ENCODE results near the gene HOXA11.

HOXA11 gene

GRCh38 chr7:27185013-27185853 is at the start of gene HOXA11:
Gene HOXA11 (minus strand): TSS chr7:27185232. CDS start chr7:27185144, 88 bp downstream.
- no peak for DNase-seq (ENCODE audit: low spot score)

GRCh38 chr7:27229448-27229847 is 44.4 kb upstream of the HOXA11 start:
- no peak for DNase-seq (ENCODE audit: low spot score)

DNA sequence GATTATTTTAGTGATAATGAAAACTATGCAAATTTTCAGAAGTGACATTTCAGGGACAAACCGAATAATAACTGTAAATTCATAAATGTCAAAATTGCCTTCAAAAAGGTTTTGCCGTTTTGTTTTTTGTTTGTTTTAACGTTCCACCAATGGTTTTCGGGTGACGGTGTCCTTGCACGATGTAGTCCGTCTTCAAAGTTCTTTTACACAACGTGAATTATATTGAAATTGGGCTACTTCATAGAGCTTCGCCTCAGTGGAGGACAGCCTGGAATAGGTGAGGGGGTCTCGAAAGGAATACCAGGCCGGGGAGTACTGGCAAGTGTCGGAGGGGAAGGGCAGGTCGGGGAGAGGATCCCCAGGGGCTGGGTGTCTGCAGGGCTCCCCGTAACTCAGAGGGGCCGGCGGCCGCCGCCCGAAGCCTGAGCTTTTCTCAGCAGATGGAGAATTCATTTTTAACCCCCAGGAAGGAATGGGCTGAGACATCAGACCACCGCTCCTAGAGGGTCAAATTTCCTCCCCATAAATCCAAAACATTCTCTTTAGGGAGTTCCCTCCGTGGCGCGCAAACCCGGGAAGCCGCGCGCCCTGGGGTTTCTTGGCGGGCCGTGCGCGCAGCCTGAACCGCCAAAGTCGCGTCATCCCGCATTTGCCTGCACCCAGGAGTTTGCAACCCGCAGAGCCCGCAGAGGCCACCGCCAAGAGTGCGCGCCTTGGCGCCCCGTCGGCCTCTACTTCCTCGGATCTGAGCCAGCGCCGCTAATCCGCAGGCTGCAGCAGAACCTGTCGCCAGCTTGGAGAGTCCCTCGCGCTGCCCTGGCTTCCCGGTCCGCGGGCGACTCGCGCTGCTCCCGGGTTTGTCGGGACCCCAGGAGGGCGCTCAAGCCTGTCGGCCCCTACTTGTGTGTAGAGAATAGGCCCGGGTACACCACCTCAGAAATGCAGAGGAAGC is 40.2 kb upstream of the HOXA11 start:
- no peak for DNase-seq (ENCODE audit: low spot score)

GRCh38 chr7:27223941-27224575 is 39.0 kb upstream of the HOXA11 start:
- no peak for DNase-seq (ENCODE audit: low spot score)

DNA sequence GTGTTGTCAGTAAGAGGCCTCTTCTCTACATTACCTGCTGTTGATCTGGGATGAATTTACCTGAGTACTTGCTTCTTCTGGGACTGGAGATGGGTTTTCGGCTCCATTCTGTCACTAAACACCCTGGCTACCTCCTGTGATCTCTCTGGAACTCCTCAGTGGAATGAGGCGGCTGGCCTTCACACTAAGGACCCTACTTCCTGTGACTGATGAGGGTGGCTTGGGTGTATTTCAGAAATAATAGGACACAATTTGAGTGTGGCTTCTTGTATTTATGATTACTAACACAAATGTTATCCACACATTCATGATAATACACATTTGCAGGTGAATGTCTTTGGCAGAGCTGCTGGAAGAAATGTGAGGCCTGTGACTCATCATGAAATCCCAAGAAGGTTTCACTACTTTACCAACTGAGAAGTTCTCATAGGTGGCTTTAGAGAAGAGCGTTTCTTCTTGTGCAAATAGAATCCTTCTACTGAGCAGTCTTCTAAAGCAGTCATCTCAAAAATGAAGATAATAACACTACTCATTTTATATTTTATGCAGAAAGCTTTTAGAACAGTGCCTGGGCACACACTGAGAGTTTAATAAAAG is 36.3 kb upstream of the HOXA11 start:
- DNase-seq (ENCODE audit: low spot score): no peak

GRCh38 chr7:27220440-27220955 is 35.5 kb upstream of the HOXA11 start:
- no peak for DNase-seq (ENCODE audit: low spot score)

DNA sequence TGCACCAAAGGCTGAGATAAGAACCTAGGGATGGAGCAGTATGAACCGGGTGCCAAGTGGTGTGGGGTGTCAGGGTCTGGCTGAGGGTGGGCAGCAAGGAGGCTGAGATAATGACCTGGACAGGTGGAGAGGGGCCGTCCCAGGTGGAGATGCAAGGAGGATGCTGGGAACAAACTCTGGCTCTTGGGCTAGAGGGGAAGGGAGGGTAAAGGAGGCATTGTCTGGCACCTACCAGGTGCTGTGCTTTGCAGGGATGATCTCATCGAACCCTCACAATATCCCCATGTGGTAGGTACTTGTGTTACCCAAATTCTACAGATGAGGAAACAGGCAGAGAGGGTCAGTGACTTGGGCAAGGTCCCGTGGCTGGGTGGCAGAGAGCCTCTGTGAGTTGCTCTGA is 34.8 kb upstream of the HOXA11 start:
- no peak for DNase-seq (ENCODE audit: low spot score)

DNA sequence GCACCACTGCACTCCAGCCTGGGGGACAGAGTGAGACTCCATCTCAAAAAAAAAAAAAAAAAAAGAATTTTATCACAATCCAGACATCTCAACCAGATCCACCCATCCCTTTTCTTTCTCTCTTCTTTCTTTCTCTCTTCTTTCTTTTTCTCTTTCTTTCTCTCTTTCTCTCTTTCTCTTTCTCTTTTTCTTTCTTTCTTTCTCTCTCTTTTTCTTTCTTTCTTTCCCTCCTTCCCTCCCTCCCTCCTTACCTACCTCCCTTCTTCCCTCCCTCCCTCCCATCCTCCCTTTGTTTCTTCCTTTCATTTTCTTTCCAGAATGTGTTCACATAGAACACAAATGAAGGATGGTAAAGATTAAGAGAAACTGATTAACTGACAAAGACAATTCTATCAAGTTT is 32.9 kb upstream of the HOXA11 start:
- DNase-seq (ENCODE audit: low spot score): no peak

- no peak for DNase-seq (ENCODE audit: low spot score)
Measured at GRCh38 chr7:27215356-27215755, 30.3 kb upstream of the HOXA11 start.

DNA sequence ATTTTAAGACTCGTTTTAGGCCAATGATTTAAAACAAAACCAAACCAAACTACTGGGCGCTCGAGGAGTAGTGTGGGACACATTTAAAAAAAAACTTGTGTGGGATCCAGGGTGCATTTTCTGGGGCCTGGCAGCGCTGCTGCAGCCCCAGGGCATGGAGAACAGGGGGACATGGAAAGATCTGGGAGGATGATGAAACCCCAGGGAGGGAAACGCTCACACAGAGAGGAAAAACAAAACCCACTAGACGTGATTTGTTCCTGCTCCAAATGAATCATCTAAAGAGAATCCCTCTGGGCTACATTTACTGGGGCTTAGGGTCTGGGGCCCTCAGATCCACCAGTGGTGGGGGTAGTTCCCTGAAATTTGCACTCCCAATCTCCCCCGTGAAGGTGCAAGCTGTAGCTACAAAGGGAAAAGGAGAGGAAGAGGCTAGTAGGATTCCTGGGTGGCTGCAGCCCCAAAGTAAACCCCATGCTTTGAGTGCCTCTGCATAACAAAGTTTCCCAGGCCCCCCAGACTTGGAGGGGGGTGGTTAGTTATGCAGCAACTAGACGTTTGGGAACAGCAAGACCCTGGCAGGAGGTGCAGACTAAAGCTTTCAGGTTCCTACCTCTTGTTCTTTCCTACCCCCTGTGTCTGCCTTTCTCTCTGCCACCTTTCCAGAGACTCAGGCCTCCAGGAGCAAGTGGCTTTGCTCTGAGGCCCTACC is 29.4 kb upstream of the HOXA11 start:
- no peak for DNase-seq (ENCODE audit: low spot score)

GRCh38 chr7:27213433-27214238 is 28.6 kb upstream of the HOXA11 start:
- no peak for DNase-seq (ENCODE audit: low spot score)

GRCh38 chr7:27212497-27213432 is 27.7 kb upstream of the HOXA11 start:
- DNase-seq (ENCODE audit: low spot score): no peak

GRCh38 chr7:27211764-27212204 is 26.8 kb upstream of the HOXA11 start:
- DNase-seq (ENCODE audit: low spot score): no peak

- DNase-seq (ENCODE audit: low spot score): no peak
Measured at GRCh38 chr7:27211084-27211446, 26.0 kb upstream of the HOXA11 start.

DNA sequence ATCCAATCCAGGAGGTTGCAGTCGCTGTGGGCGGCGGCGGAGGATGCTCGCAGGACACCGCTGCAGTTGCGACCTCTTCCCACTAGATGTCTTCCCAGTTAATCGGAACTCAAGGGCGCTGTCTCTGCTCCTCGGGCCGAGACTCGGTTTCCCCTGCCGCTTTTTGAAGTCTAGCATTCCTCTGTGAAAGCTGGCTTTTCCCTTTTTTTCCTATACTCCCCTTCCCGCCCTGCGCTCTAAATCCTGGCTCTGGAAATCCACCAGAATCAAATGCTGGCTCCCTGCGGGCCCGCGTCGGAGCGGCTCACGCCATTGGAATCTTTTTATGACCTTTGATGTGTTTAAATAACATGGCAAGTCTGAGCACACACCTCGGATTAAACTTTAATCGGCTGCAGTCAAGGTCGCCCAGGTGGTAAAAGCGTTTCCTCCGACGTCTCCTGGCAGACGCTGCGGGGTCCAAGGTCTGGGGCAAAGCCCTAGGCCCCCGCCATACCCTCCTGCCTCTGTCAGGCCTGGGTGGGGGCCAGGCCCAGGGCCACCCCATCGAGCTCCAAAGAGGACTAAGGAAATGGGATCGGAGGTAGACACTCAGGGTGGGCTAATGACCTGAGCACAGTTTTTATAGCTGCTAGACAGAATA is 25.5 kb upstream of the HOXA11 start:
- peak; percentile 60 for DNase-seq (ENCODE audit: low spot score)

DNA sequence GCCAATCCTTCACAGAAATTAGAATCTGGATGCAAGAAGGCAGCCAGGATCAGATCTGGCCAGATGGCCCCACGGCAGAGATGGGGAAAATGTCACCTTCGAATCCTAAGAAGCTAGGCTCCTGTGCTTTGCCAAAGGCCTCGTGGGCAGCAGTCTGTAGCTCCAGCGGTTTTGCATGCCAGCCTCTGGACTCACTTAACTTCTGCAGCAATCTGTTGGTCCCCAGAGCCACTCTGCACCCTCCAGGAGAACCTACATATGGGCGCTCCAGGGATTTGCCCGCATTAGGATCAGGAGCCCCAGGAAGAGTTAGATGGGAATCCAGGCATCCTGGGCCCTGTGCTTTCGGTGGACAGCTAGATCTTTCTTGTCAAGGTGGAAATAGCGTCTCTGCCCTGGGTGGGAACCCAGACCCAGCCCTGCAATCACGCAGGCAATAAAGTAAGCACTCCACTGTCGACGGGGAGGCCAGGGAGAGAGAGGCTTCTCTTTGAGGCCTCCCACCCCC is 25.0 kb upstream of the HOXA11 start:
- no peak for DNase-seq (ENCODE audit: low spot score)

- DNase-seq (ENCODE audit: low spot score): no peak
Measured at GRCh38 chr7:27208998-27209397, 24.0 kb upstream of the HOXA11 start.

- DNase-seq (ENCODE audit: low spot score): no peak
Measured at GRCh38 chr7:27207348-27207985, 22.4 kb upstream of the HOXA11 start.
